GM21526 (cell line): ENCODE results near the gene TCF4.

Experiments used
- ATAC-seq: cut with Tn5 transposase; IDR thresholded peaks from one replicate; pipeline ENCODE4 v1.9.1; 2021; ENCODE audit warnings: moderate library complexity; ENCODE audit not compliant: unreplicated experiment, low FRiP score

TCF4 gene

DNA sequence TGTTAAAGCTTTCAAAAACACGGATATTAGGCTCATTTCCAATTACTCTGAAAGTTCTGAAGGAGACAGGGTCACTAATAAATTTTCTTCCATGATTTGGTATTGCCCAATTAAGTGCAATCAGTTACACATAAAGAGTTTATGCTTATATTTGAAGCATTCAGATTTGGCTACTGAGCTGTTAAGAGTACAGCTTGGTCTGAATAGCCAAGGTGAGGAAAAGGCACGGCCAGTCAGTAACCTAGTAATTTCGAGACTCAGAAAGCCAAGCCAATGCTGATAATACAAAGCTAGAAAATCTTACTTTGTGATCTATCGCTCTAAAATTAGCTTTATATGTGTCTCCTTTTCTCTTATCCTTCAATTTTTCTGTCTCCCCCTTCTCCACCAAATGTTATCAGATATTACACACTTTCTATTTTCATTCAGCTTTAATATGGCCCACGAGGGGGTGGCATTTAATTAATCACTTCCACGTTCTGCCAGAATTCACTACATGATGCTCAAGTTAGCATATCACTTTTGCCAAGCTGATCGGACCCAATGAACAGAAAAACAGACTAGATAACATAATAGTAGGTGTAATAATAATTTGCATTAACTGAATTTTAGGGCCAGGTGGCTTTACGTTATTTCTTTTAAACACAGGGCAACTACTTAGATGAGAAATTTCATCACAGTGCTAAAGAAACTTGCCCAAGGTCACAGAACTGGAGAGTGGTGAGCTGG lies 138.4 kb downstream of the TCF4 start:
- no peak for ATAC-seq

GRCh38 chr18:55448420-55448819 lies 139.6 kb downstream of the TCF4 start:
- ATAC-seq: no peak

GRCh38 chr18:55447672-55448018 lies 140.3 kb downstream of the TCF4 start:
- no peak for ATAC-seq

GRCh38 chr18:55446996-55447671 lies 140.9 kb downstream of the TCF4 start:
- no peak for ATAC-seq

DNA sequence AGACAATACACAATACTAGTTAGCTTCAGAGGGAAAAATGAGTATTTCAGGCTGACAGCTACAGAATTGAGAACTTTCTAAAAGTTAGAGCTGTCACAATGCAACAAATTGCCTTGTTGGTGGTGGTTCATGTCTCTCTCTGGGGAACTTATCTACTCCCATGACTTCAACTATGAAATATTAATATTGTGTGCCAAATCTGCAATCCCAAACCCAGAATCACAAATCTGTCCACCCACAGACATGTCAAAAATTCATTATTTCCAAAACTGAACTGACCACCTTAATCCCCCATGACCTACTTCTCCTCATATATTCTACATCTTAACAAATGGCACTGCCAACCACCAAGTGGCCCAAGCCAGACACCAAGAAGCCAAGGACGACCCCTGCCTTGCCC lies 143.5 kb downstream of the TCF4 start:
- no peak for ATAC-seq

DNA sequence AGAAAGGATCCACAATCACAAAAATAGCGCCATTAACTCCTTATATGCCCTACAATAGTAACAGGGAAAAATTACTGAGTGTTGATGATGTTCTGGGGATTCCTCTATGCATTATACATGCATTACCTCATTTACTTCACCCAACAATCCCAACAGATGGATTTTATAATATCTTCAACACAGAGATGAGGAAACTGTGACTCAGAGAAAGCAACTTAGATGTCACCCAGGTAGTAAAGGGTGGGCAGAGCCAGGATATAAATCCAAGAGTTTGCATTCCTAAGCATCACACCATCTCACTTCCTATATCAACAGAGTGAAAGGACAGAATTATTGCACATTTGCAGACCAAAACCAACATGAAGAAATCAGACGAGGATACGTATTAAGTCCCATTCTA lies 144.2 kb downstream of the TCF4 start:
- ATAC-seq: no peak

DNA sequence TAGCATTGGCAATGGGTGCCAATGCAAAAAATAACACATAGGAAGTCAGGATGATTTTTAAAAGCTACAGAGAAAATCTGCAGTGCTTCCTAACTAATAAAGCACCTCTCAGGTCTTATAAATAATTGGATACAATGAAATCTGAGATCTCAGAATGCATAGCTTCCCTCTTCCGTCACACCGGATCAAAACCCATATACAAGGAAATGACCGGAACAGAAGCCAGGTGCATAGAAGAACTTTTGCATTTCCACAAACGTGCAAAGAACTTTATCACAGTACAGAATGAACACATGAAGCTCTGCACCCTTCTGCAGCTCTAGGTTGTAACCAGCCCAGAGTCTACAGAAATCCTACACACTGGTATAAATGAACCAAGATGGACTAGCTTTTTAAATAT lies 145.4 kb downstream of the TCF4 start:
- no peak for ATAC-seq

- no peak for ATAC-seq
Measured at GRCh38 chr18:55440988-55441387, 147.0 kb downstream of the TCF4 start.

- no peak for ATAC-seq
Measured at GRCh38 chr18:55439056-55439455, 148.9 kb downstream of the TCF4 start.

- no peak for ATAC-seq
Measured at GRCh38 chr18:55435592-55435991, 152.4 kb downstream of the TCF4 start.

GRCh38 chr18:55433648-55434047 lies 154.3 kb downstream of the TCF4 start:
- no peak for ATAC-seq

GRCh38 chr18:55433140-55433539 lies 154.9 kb downstream of the TCF4 start:
- no peak for ATAC-seq

DNA sequence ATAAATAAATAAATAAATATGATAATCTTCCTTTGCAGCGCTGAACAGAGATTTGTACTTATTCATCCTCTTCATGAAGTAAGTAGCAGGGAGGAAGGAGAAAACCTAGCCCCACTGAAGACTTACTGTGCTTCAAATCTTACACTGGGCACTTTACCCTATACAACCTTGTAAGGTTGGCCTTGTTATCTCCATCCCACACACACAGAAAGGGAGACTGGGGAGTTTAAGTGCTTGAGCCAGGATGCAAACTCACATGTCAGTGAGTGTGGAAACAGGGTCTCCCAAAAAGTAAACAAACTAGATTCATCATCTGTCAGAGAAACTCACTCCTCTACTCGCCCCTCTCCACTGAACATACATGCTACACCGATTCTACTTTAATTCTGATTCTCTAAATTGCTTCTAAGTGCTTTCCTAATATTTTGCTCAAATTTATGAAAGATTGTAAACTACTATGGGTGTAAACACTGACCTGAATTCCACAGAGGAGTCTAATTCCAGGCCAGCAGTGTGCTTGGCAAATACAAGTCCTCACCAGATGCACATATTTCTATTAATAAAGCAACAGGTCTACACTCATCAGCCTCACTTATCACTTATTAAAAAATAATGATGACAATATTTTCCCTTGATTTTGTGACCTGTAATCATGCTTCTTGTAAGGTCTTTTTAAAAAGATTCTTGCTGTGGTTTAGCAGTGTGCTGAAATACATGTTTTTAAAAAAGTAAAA lies 155.5 kb downstream of the TCF4 start:
- ATAC-seq: no peak

GRCh38 chr18:55430026-55430425 lies 158.0 kb downstream of the TCF4 start:
- ATAC-seq: no peak

DNA sequence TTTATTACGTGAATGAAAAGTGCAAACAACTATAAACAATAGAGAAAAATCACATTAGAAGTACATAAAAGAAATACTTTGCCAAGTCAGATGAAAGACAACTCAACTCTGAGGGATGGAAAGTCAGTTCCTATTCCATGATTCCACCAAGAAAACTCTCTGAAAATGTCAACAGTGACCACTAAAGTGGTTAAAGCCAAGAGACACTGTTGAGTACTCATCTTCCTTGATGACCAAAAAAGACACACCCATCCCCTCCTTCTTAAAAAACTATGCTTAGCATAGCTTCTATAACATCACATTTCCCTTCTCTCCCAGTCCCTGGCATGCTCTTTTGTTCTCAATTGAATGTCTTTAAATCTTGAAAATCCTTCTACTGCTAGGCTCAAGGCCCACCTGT lies 160.0 kb downstream of the TCF4 start:
- ATAC-seq: no peak

DNA sequence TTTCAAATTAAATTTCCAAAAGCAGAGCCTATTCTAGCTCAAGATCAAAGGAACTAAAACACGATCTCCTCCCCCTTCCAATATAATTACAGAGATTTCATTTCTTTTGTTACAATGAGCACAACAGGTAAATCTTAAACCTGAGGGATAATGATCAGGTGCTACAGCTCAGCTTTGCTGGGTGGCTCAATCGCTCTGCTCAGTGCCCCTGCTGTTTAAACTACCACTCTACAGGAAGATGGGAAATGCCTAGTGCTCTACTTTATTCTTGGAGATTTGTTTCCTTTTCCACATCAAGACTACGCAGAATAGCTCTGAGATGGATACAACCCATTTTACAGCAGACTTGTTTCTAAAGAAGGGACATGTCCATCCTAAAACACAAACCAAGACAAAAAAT lies 162.3 kb downstream of the TCF4 start:
- no peak for ATAC-seq

- ATAC-seq: no peak
Measured at GRCh38 chr18:55422456-55423180, 165.4 kb downstream of the TCF4 start.

- ATAC-seq: no peak
Measured at GRCh38 chr18:55421615-55422419, 166.2 kb downstream of the TCF4 start.

DNA sequence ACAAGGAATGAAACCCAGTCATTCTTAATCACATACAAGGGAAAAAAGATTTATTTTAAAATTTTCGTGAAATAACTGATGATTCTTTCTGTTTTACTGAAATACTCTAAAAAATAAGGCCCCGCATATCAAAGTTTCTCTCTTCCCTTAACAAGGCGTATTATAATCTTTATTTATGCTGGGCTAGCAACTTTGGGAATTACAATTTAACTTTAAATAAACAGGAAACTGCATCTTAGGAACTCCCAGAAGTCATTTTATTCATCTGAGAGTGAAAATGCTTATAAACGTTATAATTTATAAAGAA lies 166.7 kb downstream of the TCF4 start:
- ATAC-seq: no peak

GRCh38 chr18:55420665-55421307 lies 167.2 kb downstream of the TCF4 start:
- no peak for ATAC-seq
